Thyroid gland (tissue), 4 donors: ENCODE results near the gene EPN1. TPM values are rescaled to one million over a fixed set of nuclear protein-coding genes. Genes with fewer than 3 reads are reported as not detected.

ENCODE experiments used
- DNase-seq, 2 donors: peaks; one replicate each; pipeline ENCODE4 v3.0.0-alpha.2; 2019
- H3K27ac ChIP-seq, 3 donors: fragments of 200-600 bp; sonication (generic); 1 replicate in 2 of 3; 2 replicates in 1 of 3; pipeline ENCODE4 v1.5.1; 2016 to 2019; ENCODE audit warnings: mild to moderate bottlenecking in 1 of 3, moderate library complexity in 1 of 3
- H3K27me3 ChIP-seq: fragments of 200-600 bp; sonication (generic); one replicate; pipeline ENCODE4 v1.5.1; 2019
- H3K36me3 ChIP-seq, 2 donors: fragments of 200-600 bp; sonication (generic); one replicate each; pipeline ENCODE4 v1.5.1; 2016 to 2019
- H3K4me1 ChIP-seq, 2 donors: fragments of 200-600 bp; sonication (generic); one replicate each; pipeline ENCODE4 v1.5.1; 2017 to 2019
- H3K4me3 ChIP-seq, 3 donors: fragments of 200-600 bp; sonication (generic); replicated peaks in 1 of 3; 1 replicate in 2 of 3; 2 replicates in 1 of 3; pipeline ENCODE4 v1.5.1; 2016; ENCODE audit warnings: mild to moderate bottlenecking in 1 of 3
- H3K9me3 ChIP-seq: fragments of 200-600 bp; sonication (generic); one replicate; pipeline ENCODE4 v1.5.1; 2017
- POLR2A ChIP-seq, 2 donors: fragments of 450-650 bp; IDR thresholded peaks; one replicate each; pipeline ENCODE4 v1.6.1; 2017; ENCODE audit warnings: antibody characterized with exemption in 2 of 2, mild to moderate bottlenecking in 2 of 2, moderate library complexity in 1 of 2
- WGBS, 2 donors: methylation state at CpG; one replicate each; pipeline ENCODE4 v1.1.5; 2017; 5-methylcytosine and 5-hydroxymethylcytosine counted together
- intact Hi-C: fragments of 100-400 bp; cut with DNase I; formaldehyde crosslinking; loops from one replicate; pipeline ENCODE4 v1.15.1; 2023
- total RNA-seq, 4 donors: library from RNA; depleted of rRNA; stranded (reverse); fragments of >200 nt; gene quantifications; one replicate each; pipeline ENCODE4 v1.2.3, GENCODE V29; 2016
- TF ChIP-seq, protein P1 (sequence below), 6 experiments: fragments of 200-600 bp in 3 of 6; fragments of 450-650 bp in 3 of 6; sonication (generic) in 3 of 6; IDR thresholded peaks; one replicate each; pipeline ENCODE4 v1.5.1; 2016 to 2019; ENCODE audit warnings: antibody characterized with exemption in 6 of 6, mild to moderate bottlenecking in 2 of 6, inconsistent platforms in 1 of 6, moderate library complexity in 1 of 6

Gene EPN1
- total RNA-seq, 4 donors from 2014 or later = 34.8 to 102 (median 72.2) TPM

DNA sequence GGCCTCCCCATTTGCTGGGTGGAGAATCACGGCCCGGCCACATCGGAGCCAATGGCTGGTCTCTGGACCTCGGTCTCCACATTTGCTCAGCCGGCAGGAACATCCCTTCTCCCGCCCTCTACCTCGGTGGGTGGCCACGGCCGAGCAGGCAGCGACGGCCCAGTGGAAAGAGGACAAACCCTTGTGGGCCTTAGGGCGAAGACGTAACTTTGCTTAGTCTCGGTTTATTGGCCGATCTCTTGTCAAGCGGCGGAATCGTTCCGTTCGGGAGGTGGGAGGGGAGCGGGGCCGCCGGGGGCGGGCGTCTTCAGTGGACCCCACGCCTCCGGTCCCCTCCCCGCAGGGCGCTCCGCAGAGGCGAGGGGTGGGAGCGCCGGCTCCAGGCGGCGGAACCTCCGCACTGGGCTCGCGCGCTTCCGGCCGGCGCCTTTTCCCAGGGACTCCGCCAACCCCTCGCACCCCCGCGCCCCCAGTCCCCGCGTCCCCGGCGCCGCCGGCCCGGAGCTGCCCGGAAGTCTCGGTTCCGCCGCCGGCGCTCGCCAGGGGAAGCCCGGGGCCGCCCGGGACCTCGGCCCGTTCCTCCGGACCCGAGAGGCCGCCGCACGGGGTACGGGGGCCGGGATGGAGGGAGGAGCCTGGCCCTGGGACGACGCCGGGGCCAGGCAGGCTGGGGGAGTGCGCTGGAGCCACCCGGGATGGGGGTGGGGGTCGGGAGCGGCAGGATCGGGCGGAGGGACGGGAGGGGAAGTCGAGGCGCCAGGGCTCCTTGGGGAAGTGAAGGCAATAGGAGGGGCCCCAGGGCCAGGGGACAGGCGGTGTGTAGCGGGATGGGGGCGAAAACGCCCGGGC, 34.2 kb upstream of the EPN1 start, which contains the start of gene ZNF580:
Gene ZNF580, plus strand, starts transcription at position 426 of the 849 bp plus-strand sequence. CDS start 1,507 bp downstream, outside the sequence.
- intact Hi-C loops = no loop called here
- DNase-seq = peak; percentile 80 to 84
- H3K27me3 ChIP-seq = no peaks in the 10 kb centered on the region
- peaks cover 0 to 5% of the 10 kb centered on the region in 2 donors for H3K36me3 ChIP-seq
- H3K9me3 ChIP-seq = no peaks in the 10 kb centered on the region
- TF ChIP-seq, protein P1, sequence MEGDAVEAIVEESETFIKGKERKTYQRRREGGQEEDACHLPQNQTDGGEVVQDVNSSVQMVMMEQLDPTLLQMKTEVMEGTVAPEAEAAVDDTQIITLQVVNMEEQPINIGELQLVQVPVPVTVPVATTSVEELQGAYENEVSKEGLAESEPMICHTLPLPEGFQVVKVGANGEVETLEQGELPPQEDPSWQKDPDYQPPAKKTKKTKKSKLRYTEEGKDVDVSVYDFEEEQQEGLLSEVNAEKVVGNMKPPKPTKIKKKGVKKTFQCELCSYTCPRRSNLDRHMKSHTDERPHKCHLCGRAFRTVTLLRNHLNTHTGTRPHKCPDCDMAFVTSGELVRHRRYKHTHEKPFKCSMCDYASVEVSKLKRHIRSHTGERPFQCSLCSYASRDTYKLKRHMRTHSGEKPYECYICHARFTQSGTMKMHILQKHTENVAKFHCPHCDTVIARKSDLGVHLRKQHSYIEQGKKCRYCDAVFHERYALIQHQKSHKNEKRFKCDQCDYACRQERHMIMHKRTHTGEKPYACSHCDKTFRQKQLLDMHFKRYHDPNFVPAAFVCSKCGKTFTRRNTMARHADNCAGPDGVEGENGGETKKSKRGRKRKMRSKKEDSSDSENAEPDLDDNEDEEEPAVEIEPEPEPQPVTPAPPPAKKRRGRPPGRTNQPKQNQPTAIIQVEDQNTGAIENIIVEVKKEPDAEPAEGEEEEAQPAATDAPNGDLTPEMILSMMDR (IDR thresholded peaks at IDR 0.05) = no peak
- TF ChIP-seq POLR2A (IDR thresholded peaks at IDR 0.05) = peak in 1 of 2 donors; percentile 29
- H3K4me3 ChIP-seq = peak within 1 kb of the TSS; percentile 40 to 84 (median 61)
- H3K27ac ChIP-seq = peak within 1 kb of the TSS; percentile 86 to 96 (median 91)
- H3K4me1 ChIP-seq = peaks cover 39 to 54% of the 10 kb centered on the region in 2 donors
- 0% methylated on average over 38 to 39 of the region's 89 CpGs for WGBS, 2 donors

DNA sequence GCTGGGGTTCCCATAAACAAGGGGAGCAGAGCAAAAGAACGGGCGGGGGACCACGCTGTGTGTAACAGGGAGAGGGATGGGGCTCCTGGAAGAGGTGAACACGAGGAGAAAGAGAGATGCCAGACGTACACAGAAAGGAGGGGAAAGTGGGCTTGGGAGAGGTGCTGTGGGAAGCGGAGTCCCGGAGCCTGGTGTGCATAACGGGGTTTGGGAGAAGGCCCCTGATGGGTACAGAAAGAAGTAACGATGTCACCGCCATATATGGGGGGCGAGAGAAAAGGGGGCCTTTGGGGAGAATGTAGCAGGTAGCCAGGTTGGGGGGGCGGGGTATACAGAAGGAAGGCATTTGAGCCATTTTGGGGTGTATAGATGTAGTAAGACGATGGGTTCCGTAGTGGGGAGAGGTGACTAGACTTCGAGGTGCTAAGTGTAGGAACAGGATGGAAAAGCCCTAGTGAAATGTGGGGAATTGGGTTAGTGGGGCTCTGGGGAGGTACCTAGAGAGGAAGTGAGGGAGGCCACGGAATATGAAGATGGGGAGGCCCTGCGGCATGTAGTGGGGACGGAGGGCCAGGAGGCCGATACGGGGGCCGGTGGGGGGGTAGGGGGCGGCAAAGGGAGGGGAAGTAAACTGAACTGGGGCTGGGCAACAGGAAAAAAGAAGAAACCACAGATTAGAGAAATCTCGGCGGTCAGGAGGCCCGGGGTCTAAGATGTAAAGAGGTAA, 33.4 kb upstream of the EPN1 start:
- peaks cover 0 to 5% of the 10 kb centered on the region in 2 donors for H3K36me3 ChIP-seq
- WGBS, 2 donors = 1 to 2% methylated on average over 25 of the region's 25 CpGs
- intact Hi-C loops = no loop called here
- H3K4me1 ChIP-seq = peaks cover 33 to 46% of the 10 kb centered on the region in 2 donors
- TF ChIP-seq POLR2A (IDR thresholded peaks at IDR 0.05) = no peak
- TF ChIP-seq, protein P1 (IDR thresholded peaks at IDR 0.05) = no peak
- no peaks in the 10 kb centered on the region for H3K27me3 ChIP-seq
- H3K9me3 ChIP-seq = no peaks in the 10 kb centered on the region
- DNase-seq = no peak
- peak overlapping the region; percentile 40 to 84 (median 61) for H3K4me3 ChIP-seq
- H3K27ac ChIP-seq = peak overlapping the region; percentile 86 to 96 (median 91)

DNA sequence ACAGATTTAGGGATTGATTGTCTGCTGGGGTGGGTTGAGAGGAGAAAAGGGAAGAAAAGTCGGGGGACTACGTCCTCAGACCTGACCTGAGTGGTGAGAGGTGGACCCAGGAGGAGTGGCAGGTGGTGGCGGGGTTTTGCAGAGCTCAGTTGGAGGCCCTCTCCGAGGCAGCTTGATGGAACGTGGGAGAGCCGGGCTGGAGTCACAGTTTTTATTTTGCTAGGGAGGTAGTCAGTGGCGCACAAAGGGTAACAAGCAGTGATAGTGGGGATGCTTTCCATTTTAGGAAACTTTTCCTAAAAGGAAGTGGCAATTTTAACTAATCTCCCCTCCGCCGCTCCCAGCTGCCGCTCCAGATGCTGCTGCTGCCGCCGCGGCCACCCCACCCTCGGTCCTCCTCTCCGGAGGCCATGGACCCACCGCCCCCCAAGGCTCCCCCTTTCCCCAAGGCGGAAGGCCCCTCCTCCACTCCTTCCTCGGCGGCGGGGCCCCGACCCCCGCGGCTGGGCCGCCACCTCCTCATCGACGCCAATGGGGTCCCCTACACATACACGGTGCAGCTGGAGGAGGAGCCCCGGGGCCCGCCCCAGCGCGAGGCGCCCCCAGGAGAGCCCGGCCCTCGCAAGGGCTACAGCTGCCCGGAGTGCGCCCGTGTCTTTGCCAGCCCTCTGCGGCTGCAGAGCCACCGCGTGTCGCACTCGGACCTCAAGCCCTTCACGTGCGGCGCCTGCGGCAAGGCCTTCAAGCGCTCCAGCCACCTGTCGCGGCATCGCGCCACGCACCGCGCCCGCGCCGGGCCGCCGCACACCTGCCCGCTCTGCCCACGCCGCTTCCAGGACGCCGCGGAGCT, 32.6 kb upstream of the EPN1 start:
- H3K4me3 ChIP-seq = peak overlapping the region in 1 of 3 donors; percentile 84
- H3K27ac ChIP-seq = peak overlapping the region; percentile 86 to 96 (median 91)
- WGBS, 2 donors = 1 to 2% methylated on average over 10 to 32 of the region's 65 CpGs
- H3K9me3 ChIP-seq = no peaks in the 10 kb centered on the region
- intact Hi-C loops = no loop called here
- TF ChIP-seq POLR2A (IDR thresholded peaks at IDR 0.05) = peak in 1 of 2 donors; percentile 5
- TF ChIP-seq, protein P1 (IDR thresholded peaks at IDR 0.05) = no peak
- peaks cover 0 to 5% of the 10 kb centered on the region in 2 donors for H3K36me3 ChIP-seq
- H3K4me1 ChIP-seq = peaks cover 32 to 49% of the 10 kb centered on the region in 2 donors
- peak; percentile 36 to 54 for DNase-seq
- H3K27me3 ChIP-seq = no peaks in the 10 kb centered on the region

DNA sequence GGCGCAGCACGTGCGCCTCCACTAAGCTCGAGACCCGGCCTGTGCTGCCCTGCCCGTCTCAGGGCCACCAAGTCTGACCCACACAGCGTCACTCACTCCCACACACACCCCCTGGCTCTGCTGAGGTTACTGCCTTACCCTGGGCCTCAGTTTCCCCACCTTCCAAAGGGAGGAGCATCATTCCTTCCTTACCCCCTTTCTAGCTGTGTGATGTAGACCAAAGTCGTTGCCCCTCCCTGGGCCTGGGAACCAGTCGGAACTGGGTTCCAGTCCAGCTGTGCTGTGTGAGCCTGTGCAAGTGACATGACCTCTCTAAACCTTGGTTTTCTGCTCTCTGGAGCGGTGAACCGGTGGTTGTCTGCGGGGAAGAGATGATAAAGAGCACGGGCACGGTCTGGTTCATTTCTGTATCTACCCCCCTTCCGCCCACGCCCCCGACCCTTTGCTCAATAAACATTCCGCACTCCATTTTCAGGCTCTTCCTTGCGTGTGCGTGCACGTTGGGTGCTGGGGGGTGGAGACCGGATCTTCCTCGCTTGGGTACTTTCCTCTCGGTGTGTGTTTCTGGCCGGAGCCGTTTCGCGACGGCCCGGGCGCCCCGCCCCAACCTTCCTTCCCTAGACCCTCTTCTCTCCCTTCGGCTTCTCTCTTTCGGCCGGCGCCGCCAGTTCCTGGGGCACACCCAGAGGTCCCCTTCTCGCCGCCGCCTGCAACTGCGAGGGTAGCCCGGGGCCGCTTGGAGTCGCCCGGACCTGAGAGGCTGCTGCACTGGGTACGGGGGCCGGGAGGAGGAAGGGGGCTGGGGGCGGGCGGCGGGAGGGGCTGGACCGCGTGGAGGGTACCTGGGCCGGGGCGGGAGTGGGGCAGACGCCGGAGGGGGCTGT, 31.8 kb upstream of the EPN1 start, which contains the start of gene ZNF581:
Gene ZNF581, plus strand, starts transcription at position 647 of the 884 bp plus-strand sequence. CDS start 923 bp downstream, outside the sequence.
- 1 to 2% methylated on average over 43 to 50 of the region's 56 CpGs for WGBS, 2 donors
- intact Hi-C loops = no loop called here
- TF ChIP-seq, protein P1 (IDR thresholded peaks at IDR 0.05) = no peak
- TF ChIP-seq POLR2A (IDR thresholded peaks at IDR 0.05) = peak in 1 of 2 donors; percentile 4

More for the DNA sequence above, 31.8 kb upstream of the EPN1 start, which contains the start of gene ZNF581:
- DNase-seq = peak; percentile 72 to 75
- Histone ChIP-seq H3K36me3 (peaks cover 0 to 5% of the 10 kb centered on the region in 2 donors), H3K9me3 (no peaks in the 10 kb centered on the region), H3K4me1 (peaks cover 33 to 52% of the 10 kb centered on the region in 2 donors), H3K27ac (peak within 1 kb of the TSS; percentile 31 to 96 (median 93)), H3K27me3 (no peaks in the 10 kb centered on the region), H3K4me3 (peak within 1 kb of the TSS; percentile 34 to 84 (median 60))
